DMS79 treated with DMSO at 0.1 percent for 48 hours (cell line): ENCODE data around the gene REELD1.

Experiments used
- DNase-seq: peaks from one replicate; lab custom pipeline; 2025; lab: John Stamatoyannopoulos, UW

Gene REELD1

DNA sequence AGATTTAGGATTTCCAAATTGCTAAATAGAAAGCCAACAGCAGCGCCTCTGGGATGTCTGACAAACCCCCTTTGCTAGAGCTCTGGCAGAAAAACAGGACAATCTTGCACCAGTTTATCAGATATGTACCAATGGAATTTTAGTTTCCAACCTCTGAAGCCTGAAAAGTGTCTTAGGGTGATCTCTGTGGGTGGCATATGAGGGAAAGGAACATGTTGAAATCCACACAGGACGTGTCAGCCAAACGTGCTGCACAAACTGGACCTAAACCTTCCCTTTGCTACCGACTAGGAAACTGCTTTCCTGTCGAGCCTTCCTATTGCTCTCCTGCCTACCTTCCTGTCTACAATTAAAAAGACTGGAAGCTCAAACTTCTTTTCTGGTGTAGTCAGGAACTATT, 53.5 kb downstream of the REELD1 start:
- no peak for DNase-seq

DNA sequence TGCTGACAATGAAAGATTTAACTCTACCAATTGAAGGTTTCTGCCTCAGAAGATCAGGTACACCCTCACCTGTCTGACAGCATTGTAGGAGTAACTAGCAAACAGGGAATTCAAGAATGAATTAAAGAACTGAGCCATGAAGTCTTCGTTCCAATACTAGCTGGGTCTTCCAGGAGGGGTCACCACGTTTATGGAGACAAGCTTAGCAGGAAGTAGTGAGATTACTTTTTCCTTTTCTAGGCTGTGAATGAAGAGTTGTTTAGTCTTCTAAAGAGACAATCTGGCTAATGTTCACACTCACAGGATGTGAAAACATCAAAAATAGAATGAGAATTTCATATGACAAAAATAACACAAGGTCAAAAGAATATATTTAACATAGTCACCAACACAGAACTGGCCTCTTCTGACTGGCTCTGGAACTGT, 54.9 kb downstream of the REELD1 start:
- no peak for DNase-seq

DNA sequence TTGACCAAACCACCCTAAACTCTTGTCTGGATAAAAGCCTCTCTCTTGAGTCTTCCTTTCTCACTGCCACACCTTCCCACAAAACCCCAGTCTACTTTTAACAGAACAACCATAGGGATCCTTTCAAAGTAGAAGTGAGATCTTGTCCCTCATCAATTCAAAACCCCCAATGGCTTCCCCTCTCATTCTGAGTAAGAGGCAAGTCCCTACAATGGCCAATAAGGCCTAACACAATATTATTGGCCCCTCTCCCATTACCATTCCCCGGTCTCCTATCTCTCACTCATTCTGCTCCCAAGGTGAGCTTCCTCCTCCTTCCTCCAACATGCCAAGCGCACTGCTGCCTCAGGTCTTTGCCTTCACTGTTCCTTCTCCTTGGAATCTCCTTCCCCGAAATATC, 57.1 kb downstream of the REELD1 start:
- DNase-seq = no peak

DNA sequence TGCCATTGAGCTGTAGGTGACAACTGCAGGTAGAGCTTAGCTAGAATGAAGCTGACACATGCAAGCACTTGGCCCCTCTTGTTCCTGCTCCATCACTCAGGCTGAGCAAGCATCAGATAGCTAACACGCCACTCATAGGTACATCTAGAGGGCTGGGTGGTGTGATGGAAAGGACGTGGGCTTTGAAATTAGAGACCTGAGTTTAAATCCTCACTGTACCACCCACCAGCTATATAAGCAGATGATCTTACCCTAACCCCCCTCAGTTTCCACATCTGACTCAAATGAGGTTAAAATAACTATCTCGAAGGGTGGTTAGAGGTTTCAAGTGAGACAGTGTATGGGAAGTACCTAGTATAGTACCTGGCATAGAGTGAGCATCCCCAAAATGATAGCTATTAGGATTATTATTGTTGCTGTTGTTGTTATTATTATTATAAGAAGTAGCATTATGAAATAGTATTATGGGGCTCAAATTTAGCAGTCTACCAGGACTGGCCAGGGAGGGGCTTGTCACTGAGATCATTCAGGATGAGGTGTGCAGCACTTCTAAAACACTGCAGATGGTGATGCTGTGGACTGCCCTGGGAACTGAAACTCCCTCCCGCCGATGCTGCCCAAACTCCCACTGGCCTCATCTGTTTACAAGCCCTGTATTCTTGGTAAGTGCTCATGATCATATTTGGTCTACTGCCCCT, 59.0 kb downstream of the REELD1 start:
- DNase-seq = no peak

DNA sequence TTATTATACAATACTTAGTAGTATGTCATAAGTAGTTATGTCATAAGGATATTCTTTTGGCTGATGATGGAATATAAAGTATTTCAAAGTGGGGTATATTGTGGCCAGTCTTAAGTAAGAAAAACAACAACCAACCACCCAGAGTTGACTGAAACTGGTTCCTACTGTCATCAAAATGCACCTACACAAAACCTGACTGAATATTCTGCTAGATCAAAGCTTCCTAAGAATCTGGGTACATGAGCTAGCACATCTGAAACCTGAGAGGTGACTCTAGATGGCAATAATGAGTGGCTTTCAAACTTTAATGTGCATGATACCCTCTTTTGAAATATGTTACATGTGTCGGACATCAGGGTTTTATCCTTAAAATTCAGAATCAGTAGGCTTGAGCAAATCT, 60.4 kb downstream of the REELD1 start:
- DNase-seq = no peak

DNA sequence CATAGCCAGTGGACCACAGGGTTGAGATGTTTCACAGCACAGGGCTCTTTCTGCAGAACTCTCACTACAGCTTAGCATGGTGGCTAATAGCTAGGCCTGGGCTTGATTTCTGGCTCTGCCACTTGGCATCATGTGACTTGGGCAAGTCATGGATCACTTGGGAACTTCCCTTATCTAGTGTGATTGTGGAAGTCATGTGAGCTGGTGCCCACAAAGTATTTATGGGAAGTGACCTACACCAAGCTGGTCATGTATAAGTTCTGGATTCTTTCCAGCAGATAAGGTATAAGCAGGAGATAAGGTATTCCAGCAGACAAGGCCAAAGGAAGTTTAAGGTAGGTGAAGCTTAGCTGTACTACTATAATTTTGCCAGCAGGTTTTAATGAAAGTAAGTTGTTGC, 61.0 kb downstream of the REELD1 start:
- no peak for DNase-seq

DNA sequence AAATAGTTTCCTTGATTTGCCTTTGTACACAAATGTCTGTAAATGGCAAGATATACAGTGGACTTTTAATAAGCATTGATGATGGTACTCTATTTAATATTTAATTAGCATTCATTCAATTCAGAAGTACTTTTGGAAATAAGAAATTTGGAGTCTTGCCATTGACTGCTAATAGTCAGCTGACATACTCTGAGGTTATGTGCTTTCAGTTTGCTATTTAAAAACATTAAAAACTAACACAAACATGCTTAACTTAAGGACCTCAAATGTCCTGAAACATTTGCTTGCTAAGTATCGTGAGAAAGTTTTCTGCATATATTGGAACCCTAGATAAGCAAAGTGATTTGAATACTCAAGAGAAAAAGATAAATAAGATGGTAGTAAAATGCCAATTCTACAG, 64.6 kb downstream of the REELD1 start:
- DNase-seq = no peak
